H1 (cell line): Measurements from ENCODE around the gene PRELID2. TPM values are rescaled to one million over a fixed set of nuclear protein-coding genes. Genes with fewer than 3 reads are reported as not detected.

Experiments
- CTCF ChIA-PET: fragments of 300-600 bp; sonication (Branson Sonifier 250); formaldehyde crosslinking; loops from one replicate; lab custom pipeline; 2021; ENCODE audit not compliant: partially characterized antibody; lab: Charles Lee
- POLR2A ChIA-PET: fragments of 300-600 bp; sonication (Branson Sonifier 250); formaldehyde crosslinking; loops from one replicate; lab custom pipeline; 2021; ENCODE audit warnings: inconsistent platforms; ENCODE audit not compliant: partially characterized antibody; lab: Charles Lee
- DNase-seq, 2 experiments: peaks; one replicate each; pipeline versions ENCODE4 v3.0.0 to v3.0.0-alpha.2; 2010 to 2022; ENCODE audit warnings: low spot score in 2 of 2, low read depth in 1 of 2, mixed read lengths in 1 of 2
- FAIRE-seq: peaks from 2 replicates; lab custom pipeline; 2011; peaks lifted over from hg19 to GRCh38; lab: Jason Lieb, UNC
- H2AFZ ChIP-seq: 2 replicates; pipeline ENCODE4 v1.8.1; 2012; ENCODE audit warnings: low read length, inconsistent platforms
- H2AK5ac ChIP-seq: 2 replicates; pipeline ENCODE4 v1.6.1; 2013; ENCODE audit warnings: low read depth, low read length
- H2BK120ac ChIP-seq: replicated peaks from 2 replicates; pipeline ENCODE3; 2013; ENCODE audit warnings: low read depth, low read length, inconsistent platforms
- H2BK12ac ChIP-seq: 2 replicates; pipeline ENCODE4 v1.6.1; 2013; ENCODE audit warnings: low read depth, low read length
- H2BK15ac ChIP-seq: 2 replicates; pipeline ENCODE4 v1.6.1; 2013; ENCODE audit warnings: low read length
- H2BK20ac ChIP-seq: 2 replicates; pipeline ENCODE4 v1.6.1; 2013; ENCODE audit warnings: low read length
- H2BK5ac ChIP-seq: 2 replicates; pipeline ENCODE4 v1.6.1; 2013; ENCODE audit warnings: low read depth, low read length
- H3K14ac ChIP-seq: 2 replicates; pipeline ENCODE4 v1.6.1; 2013; ENCODE audit warnings: inconsistent platforms; ENCODE audit not compliant: insufficient read length
- H3K18ac ChIP-seq: 2 replicates; pipeline ENCODE4 v1.6.1; 2013; ENCODE audit warnings: low read length; ENCODE audit errors: extremely low read depth
- H3K23ac ChIP-seq: 2 replicates; pipeline ENCODE4 v1.6.1; 2013; ENCODE audit warnings: inconsistent platforms; ENCODE audit not compliant: insufficient read length
- H3K23me2 ChIP-seq: 2 replicates; pipeline ENCODE4 v1.6.1; 2013; ENCODE audit warnings: low read depth, low read length
- H3K27ac ChIP-seq: 2 replicates; pipeline ENCODE4 v1.6.1; 2011; ENCODE audit warnings: low read depth, low read length, inconsistent platforms
- H3K27me3 ChIP-seq, 4 experiments: replicated peaks in 1 of 4; 1 replicate in 1 of 4; 2 replicates in 3 of 4; pipeline versions ENCODE4 v1.6.1 to v1.8.1; 2011 to 2013; ENCODE audit warnings: low read length in 3 of 4, mild to moderate bottlenecking in 3 of 4, inconsistent platforms in 2 of 4, mixed read lengths in 2 of 4, moderate library complexity in 1 of 4; ENCODE audit not compliant: control insufficient read depth in 3 of 4, insufficient read depth in 3 of 4; ENCODE audit errors: extremely low read depth in 1 of 4
- H3K36me3 ChIP-seq, 4 experiments: 2 replicates each; pipeline versions ENCODE4 v1.6.1 to v1.8.1; 2011 to 2013; ENCODE audit warnings: mild to moderate bottlenecking in 4 of 4, low read length in 3 of 4, moderate library complexity in 2 of 4, control low read depth in 1 of 4, inconsistent platforms in 1 of 4; ENCODE audit not compliant: insufficient read depth in 4 of 4, control insufficient read depth in 2 of 4
- H3K4ac ChIP-seq: replicated peaks from 2 replicates; pipeline ENCODE3; 2013; ENCODE audit warnings: low read length, low read depth, mixed read lengths, inconsistent platforms; ENCODE audit not compliant: insufficient read length
- H3K4me1 ChIP-seq, 4 experiments: replicated peaks in 1 of 4; 1 replicate in 1 of 4; 2 replicates in 3 of 4; pipeline versions ENCODE4 v1.6.1 to v1.8.1; 2011 to 2013; ENCODE audit warnings: low read length in 3 of 4, inconsistent platforms in 2 of 4, mixed read lengths in 1 of 4; ENCODE audit not compliant: insufficient read depth in 4 of 4, control insufficient read depth in 3 of 4
- H3K4me2 ChIP-seq, 2 experiments: 2 replicates each; pipeline versions ENCODE4 v1.6.1 to v1.8.1; 2011 to 2013; ENCODE audit warnings: low read depth in 2 of 2, low read length in 2 of 2, control low read depth in 1 of 2, inconsistent platforms in 1 of 2, mild to moderate bottlenecking in 1 of 2; ENCODE audit not compliant: insufficient read depth in 1 of 2
- H3K4me3 ChIP-seq, 4 experiments: fragments of 200-600, 300-600 bp in 1 of 4; sonication (generic), shearing (Covaris generic), sonication (Bioruptor Twin) in 1 of 4; 2 replicates each; pipeline versions ENCODE4 v1.5.1 to v1.8.1; 2011 to 2016; ENCODE audit warnings: low read length in 4 of 4, low read depth in 3 of 4, control low read depth in 2 of 4, inconsistent platforms in 2 of 4, mild to moderate bottlenecking in 2 of 4, mixed read lengths in 1 of 4, moderate library complexity in 1 of 4; ENCODE audit not compliant: insufficient read depth in 2 of 4; ENCODE audit errors: extremely low read depth in 1 of 4
- H3K56ac ChIP-seq: replicated peaks from 2 replicates; pipeline ENCODE3; 2013; ENCODE audit warnings: low read depth, mild to moderate bottlenecking, mixed read lengths, low read length, inconsistent platforms; ENCODE audit not compliant: insufficient read length
- H3K79me1 ChIP-seq: 2 replicates; pipeline ENCODE4 v1.6.1; 2013; ENCODE audit warnings: low read depth, low read length, control low read depth
- H3K79me2 ChIP-seq, 2 experiments: 2 replicates each; pipeline versions ENCODE4 v1.6.1 to v1.8.1; 2012 to 2013; ENCODE audit warnings: low read length in 2 of 2, mild to moderate bottlenecking in 2 of 2, inconsistent platforms in 1 of 2; ENCODE audit not compliant: insufficient read depth in 2 of 2, control insufficient read depth in 1 of 2
- H3K9ac ChIP-seq, 4 experiments: replicated peaks in 1 of 4; 1 replicate in 1 of 4; 2 replicates in 3 of 4; pipeline versions ENCODE4 v1.6.1 to v1.8.1; 2011 to 2013; ENCODE audit warnings: low read depth in 3 of 4, low read length in 3 of 4, control low read depth in 2 of 4, mild to moderate bottlenecking in 2 of 4, moderate library complexity in 2 of 4, inconsistent platforms in 1 of 4; ENCODE audit errors: extremely low read depth in 1 of 4
- H3K9me3 ChIP-seq, 2 experiments: 2 replicates each; pipeline versions ENCODE4 v1.6.1 to v1.8.1; 2012 to 2013; ENCODE audit warnings: mild to moderate bottlenecking in 2 of 2, moderate library complexity in 2 of 2, control low read depth in 1 of 2, inconsistent platforms in 1 of 2, low read depth in 1 of 2, low read length in 1 of 2, mixed read lengths in 1 of 2; ENCODE audit not compliant: insufficient read depth in 2 of 2
- H4K20me1 ChIP-seq, 2 experiments: replicated peaks in 1 of 2; 2 replicates each; pipeline versions ENCODE3 to v1.8.1; 2011 to 2013; ENCODE audit warnings: inconsistent platforms in 2 of 2, low read length in 2 of 2, mild to moderate bottlenecking in 1 of 2; ENCODE audit not compliant: insufficient read depth in 2 of 2, control insufficient read depth in 1 of 2
- H4K5ac ChIP-seq: 2 replicates; pipeline ENCODE4 v1.6.1; 2013; ENCODE audit warnings: low read length, low read depth, mixed read lengths, inconsistent platforms; ENCODE audit not compliant: insufficient read length
- H4K8ac ChIP-seq: 2 replicates; pipeline ENCODE4 v1.8.0; 2013; ENCODE audit warnings: mild to moderate bottlenecking, moderate library complexity, low read length, inconsistent platforms; ENCODE audit not compliant: insufficient read depth; ENCODE audit errors: extremely low read depth
- H4K91ac ChIP-seq: replicated peaks from 2 replicates; pipeline ENCODE3; 2013; ENCODE audit warnings: low read length, mixed read lengths, inconsistent platforms; ENCODE audit not compliant: insufficient read length
- ASH2L ChIP-seq: fragments of 200-600, 300-600 bp; sonication (generic); IDR thresholded peaks from one replicate; pipeline ENCODE4 v1.7.1; 2017; ENCODE audit warnings: low read length
- EGR1 ChIP-seq: IDR thresholded peaks from 2 replicates; pipeline ENCODE4 v1.6.1; 2011; ENCODE audit warnings: low read depth, low read length, borderline replicate concordance
- JUN ChIP-seq: IDR thresholded peaks from 2 replicates; pipeline ENCODE4 v1.6.1; 2011; ENCODE audit warnings: low read depth, mild to moderate bottlenecking, improper control_type of control experiment, low read length
- KDM1A ChIP-seq: fragments of 200-600, 300-600 bp; sonication (generic); IDR thresholded peaks from 2 replicates; pipeline ENCODE4 v1.7.1; 2016; ENCODE audit warnings: mild to moderate bottlenecking, low read length, borderline replicate concordance
- KDM5A ChIP-seq: fragments of 200-600 bp; IDR thresholded peaks from 2 replicates; pipeline ENCODE4 v1.7.1; 2012; ENCODE audit warnings: mild to moderate bottlenecking, low read length, inconsistent platforms, mixed read lengths
- SP2 ChIP-seq: IDR thresholded peaks from 2 replicates; pipeline ENCODE4 v1.6.1; 2012; ENCODE audit warnings: mild to moderate bottlenecking, low read length, inconsistent platforms
- ZNF274 ChIP-seq: IDR thresholded peaks from 2 replicates; pipeline ENCODE4 v1.7.0; 2012; ENCODE audit warnings: low read length, borderline replicate concordance; ENCODE audit errors: extremely low read depth
- WGBS, 2 experiments: shearing (Covaris generic) in 1 of 2; methylation state at CpG; one replicate each; pipeline versions ENCODE4 v1.1.6 to v1.1.7; 2013 to 2015; ENCODE audit warnings: low lambda C conversion rate in 2 of 2, mixed read lengths in 2 of 2, inconsistent platforms in 1 of 2, low coverage in 1 of 2, missing lambda C conversion rate in 1 of 2; ENCODE audit not compliant: insufficient replicate concordance in 2 of 2, insufficient coverage in 1 of 2, insufficient read length in 1 of 2; ENCODE audit errors: extremely low coverage in 1 of 2, missing lambda C conversion rate in 1 of 2; 5-methylcytosine and 5-hydroxymethylcytosine counted together
- polyA plus RNA-seq, 7 experiments: library from polyadenylated mRNA; depleted of rRNA in 3 of 7; stranded (reverse) in 5 of 7; unstranded in 2 of 7; fragments of >200 nt in 5 of 7; fragments of 200-250 nt in 2 of 7; gene quantifications; 1 replicate in 5 of 7; 2 replicates in 1 of 7; 4 replicates in 1 of 7; pipeline versions ENCODE4 v1.2.1 to v1.2.3, GENCODE V29; 2011 to 2013; ENCODE audit warnings: missing spikeins in 2 of 7, mixed read lengths in 2 of 7
- total RNA-seq: library from RNA; stranded (reverse); fragmentation: NEBNext Ultra II Directional; extraction: Animal tissue kit (Norgen Biotek cat#: 25700); gene quantifications from 2 replicates; pipeline ENCODE4 v1.2.1, GENCODE V29; 2021

The PRELID2 gene
- total and polyA plus RNA-seq, 2 of the 8 experiments (the other 6 are each of a cell fraction or from before 2014, with no cell fraction given): 2.2 to 7.8 TPM

GRCh38 chr5:145760660-145761059 lies 74.5 kb downstream of the PRELID2 start:
- H3K4me1 ChIP-seq: no peaks in the 10 kb centered on the region
- H3K14ac ChIP-seq: no peak overlapping the region
- H2BK15ac ChIP-seq: no peak overlapping the region
- no peak overlapping the region for H3K4ac ChIP-seq
- no peak overlapping the region for H2AK5ac ChIP-seq
- ChIA-PET CTCF (interaction anchor here (0.6 to 1.7 kb wide), 9 partner anchors 9 to 1553 kb away, joined by 3 to 7 read pairs (median 3); no protein-coding TSS in a partner anchor), POLR2A (no interaction called here)
- no peak for DNase-seq
- H4K8ac ChIP-seq: no peak overlapping the region
- H3K18ac ChIP-seq: no peak overlapping the region
- 100% methylated on average over 1 of the region's 1 CpG; no CpG with 5 or more reads in 1 of the 2 experiments for WGBS, 2 experiments
- TF ChIP-seq KDM1A: no peak
- TF ChIP-seq EGR1: no peak
- TF ChIP-seq SP2: no peak
- no peak for TF ChIP-seq KDM5A
- no peak for TF ChIP-seq ZNF274
- TF ChIP-seq ASH2L: no peak
- TF ChIP-seq JUN: no peak
- no peak overlapping the region for H3K9ac ChIP-seq
- H3K27ac ChIP-seq: no peak overlapping the region
- no peaks in the 10 kb centered on the region for H3K79me2 ChIP-seq
- no peaks in the 10 kb centered on the region for H3K79me1 ChIP-seq
- H3K23ac ChIP-seq: no peak overlapping the region
- no peak overlapping the region for H2AFZ ChIP-seq
- no peaks in the 10 kb centered on the region for H3K27me3 ChIP-seq
- H2BK12ac ChIP-seq: no peak overlapping the region
- H2BK20ac ChIP-seq: no peak overlapping the region
- H3K56ac ChIP-seq: no peak overlapping the region
- no peak overlapping the region for H4K5ac ChIP-seq
- FAIRE-seq: no peak
- no peaks in the 10 kb centered on the region for H3K9me3 ChIP-seq
- H4K20me1 ChIP-seq: no peaks in the 10 kb centered on the region
- no peak overlapping the region for H3K4me3 ChIP-seq
- H3K23me2 ChIP-seq: no peaks in the 10 kb centered on the region
- no peak overlapping the region for H2BK5ac ChIP-seq
- H3K36me3 ChIP-seq: no peaks in the 10 kb centered on the region
- H4K91ac ChIP-seq: no peak overlapping the region
- H2BK120ac ChIP-seq: no peak overlapping the region
- no peak overlapping the region for H3K4me2 ChIP-seq
